ENCODE measurements around the gene SIPA1L3. TPM values are rescaled to one million over a fixed set of nuclear protein-coding genes. Genes with fewer than 3 reads are reported as not detected.

The SIPA1L3 gene
- total and polyA plus RNA-seq, 9 of the 15 experiments (the other 6 are each of a cell fraction or from before 2014, with no cell fraction given) = 0.01 to 6.1 (median 2.5) TPM

DNA sequence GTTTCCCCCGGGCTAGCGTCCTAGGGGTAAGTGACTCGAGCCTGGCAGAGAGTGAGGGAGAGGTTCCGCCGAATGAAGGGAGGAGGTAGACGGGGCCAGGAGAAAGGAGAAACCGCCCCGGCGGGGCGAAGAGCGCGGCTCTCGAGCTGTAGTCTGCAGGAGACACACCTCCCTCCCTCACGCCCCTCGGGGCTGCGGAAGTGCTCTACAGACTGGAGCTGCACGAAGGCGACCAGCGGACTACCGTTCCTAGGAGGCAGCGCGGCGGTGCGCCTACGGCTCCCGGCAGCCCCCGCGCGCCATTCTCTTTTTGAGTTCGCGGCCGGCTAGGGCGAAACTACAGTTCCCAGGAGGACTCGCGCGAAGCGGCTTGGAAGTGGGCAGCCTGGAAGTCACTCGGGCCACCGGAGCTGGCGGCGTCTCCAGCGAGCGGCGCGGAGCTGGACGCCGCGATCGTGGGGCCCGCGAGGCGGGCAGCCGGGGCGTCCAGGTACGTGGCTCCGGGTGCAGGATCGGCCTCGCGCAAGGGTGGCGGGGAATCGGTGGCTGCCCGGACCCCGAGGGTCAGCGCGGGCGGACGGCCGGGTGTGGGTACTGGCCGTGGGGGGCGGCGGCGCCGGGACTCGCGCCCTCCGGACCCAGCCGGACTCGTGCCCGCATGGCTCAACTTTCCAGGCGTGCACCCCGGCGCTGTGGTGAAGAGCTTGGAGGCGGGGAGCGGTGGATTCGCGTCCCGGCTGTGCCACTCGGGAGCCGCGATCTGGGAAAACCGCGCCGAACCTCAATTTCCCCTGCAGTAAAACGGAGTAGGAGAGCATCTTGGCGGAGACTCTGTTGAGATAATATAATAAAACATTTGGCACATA, at the start of gene SIPA1L3 (continued):
- TF ChIP-seq HIVEP1 (CRISPR knock-in tag; IDR thresholded peaks at IDR 0.05) (0 out of 2 replicates have a peak, but pooled peaks have one; percentile 13), E2F3 (CRISPR knock-in tag; IDR thresholded peaks at IDR 0.05) (0 out of 2 replicates have a peak, but pooled peaks have one; percentile 33), HBP1 (CRISPR knock-in tag; IDR thresholded peaks at IDR 0.05) (0 out of 2 replicates have a peak, but pooled peaks have one; percentile 21), COPS2 (conservative IDR thresholded peaks at IDR 0.05) (no peak), ZNF408 (CRISPR knock-in tag; IDR thresholded peaks at IDR 0.05; ENCODE audit: low read depth) (no peak), ZNF3 (CRISPR knock-in tag; IDR thresholded peaks at IDR 0.05) (no peak), ZNF511 (CRISPR knock-in tag; IDR thresholded peaks at IDR 0.05) (no peak), KAT2B (IDR thresholded peaks at IDR 0.05; ENCODE audit: low read depth, low read length) (no peak), ZBTB12 (CRISPR knock-in tag; IDR thresholded peaks at IDR 0.05) (no peak), TGIF2 (CRISPR knock-in tag; IDR thresholded peaks at IDR 0.05) (no peak), POLR2B (IDR thresholded peaks at IDR 0.05; ENCODE audit: low read depth, partially characterized antibody) (no peak), FOXA3 (CRISPR knock-in tag; conservative IDR thresholded peaks at IDR 0.05 in 1 of 2, IDR thresholded peaks at IDR 0.05 in 1 of 2) (no peak), ETS1 (conservative IDR thresholded peaks at IDR 0.05; ENCODE audit: control insufficient read depth, low read depth, low read length) (peak; percentile 98; the same call in 1 of the 2 replicates), BHLHE40 (IDR thresholded peaks at IDR 0.05; ENCODE audit: low read length) (peak; percentile 29; the same call in 1 of the 2 replicates), RB1 (IDR thresholded peaks at IDR 0.05; ENCODE audit: low read depth) (0 out of 2 replicates have a peak, but pooled peaks have one; percentile 15), PTTG1 (tag; IDR thresholded peaks at IDR 0.05; ENCODE audit: low read depth) (no peak)
- TF ChIP-seq, protein P1, sequence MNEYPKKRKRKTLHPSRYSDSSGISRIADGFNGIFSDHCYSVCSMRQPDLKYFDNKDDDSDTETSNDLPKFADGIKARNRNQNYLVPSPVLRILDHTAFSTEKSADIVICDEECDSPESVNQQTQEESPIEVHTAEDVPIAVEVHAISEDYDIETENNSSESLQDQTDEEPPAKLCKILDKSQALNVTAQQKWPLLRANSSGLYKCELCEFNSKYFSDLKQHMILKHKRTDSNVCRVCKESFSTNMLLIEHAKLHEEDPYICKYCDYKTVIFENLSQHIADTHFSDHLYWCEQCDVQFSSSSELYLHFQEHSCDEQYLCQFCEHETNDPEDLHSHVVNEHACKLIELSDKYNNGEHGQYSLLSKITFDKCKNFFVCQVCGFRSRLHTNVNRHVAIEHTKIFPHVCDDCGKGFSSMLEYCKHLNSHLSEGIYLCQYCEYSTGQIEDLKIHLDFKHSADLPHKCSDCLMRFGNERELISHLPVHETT (CRISPR knock-in tag; conservative IDR thresholded peaks at IDR 0.05 in 1 of 2, IDR thresholded peaks at IDR 0.05 in 1 of 2) = peak in 1 of 2 experiments; percentile 94; a peak in 2 of 4 replicates
- TF ChIP-seq, protein P2, sequence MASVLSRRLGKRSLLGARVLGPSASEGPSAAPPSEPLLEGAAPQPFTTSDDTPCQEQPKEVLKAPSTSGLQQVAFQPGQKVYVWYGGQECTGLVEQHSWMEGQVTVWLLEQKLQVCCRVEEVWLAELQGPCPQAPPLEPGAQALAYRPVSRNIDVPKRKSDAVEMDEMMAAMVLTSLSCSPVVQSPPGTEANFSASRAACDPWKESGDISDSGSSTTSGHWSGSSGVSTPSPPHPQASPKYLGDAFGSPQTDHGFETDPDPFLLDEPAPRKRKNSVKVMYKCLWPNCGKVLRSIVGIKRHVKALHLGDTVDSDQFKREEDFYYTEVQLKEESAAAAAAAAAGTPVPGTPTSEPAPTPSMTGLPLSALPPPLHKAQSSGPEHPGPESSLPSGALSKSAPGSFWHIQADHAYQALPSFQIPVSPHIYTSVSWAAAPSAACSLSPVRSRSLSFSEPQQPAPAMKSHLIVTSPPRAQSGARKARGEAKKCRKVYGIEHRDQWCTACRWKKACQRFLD (CRISPR knock-in tag; IDR thresholded peaks at IDR 0.05) = peak; percentile 45

Measured in K562 (cell line).